GM21423 (cell line): ENCODE results near the gene EPB41L5.
"Not testable (repeated sequence)": the region's sequence is repeated elsewhere in the genome, so short reads cannot be mapped to it uniquely, and the experiment has no call there.

Experiments used
- ATAC-seq: cut with Tn5 transposase; IDR thresholded peaks from one replicate; pipeline ENCODE4 v1.9.1; 2021; ENCODE audit warnings: mild to moderate bottlenecking, moderate library complexity; ENCODE audit not compliant: unreplicated experiment

Gene EPB41L5

DNA sequence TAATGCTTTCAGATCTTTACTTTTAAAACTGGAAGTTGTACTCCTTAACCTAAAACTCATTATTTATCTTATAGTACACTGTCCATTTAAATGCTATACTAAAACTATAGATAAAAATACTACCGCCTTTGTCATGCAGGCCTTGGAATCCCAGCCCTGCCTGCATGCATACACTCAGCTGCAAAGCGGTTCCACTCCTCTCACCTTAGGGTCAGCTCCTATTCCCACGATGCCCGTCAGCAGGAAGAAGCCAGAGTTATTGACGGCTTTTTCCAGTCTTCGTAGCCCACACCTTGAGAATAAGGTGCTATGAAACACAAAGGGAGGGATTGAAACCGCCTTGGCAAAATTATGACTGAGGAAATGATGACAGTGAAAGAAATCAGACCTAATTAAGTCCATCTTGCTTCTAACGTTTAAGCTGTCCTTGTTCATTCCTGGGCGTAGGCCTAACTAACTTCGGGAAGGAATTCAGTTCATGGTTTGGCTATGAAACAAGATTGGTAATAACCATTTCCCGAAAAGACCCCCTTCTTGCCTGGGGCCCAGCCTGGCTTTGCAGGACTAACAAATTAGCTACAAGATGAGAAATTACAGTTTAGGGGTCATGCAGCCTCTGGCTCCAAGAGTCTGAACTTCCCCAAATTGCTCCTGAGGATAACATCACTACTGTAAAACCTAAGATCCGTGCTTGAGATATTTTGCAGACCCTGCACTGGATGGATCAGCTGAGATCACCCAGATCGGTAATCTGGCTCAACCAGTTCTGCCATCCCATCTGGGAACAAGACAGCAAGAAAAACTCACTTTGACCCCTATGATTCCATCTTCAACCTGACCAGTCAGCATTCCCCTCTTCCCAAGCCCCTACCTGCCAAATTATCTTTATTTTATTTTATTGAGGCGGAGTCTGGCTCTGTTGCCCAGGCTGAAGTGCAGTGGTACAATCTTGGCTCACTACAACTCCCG is 17.1 kb downstream of the EPB41L5 start:
- no peak for ATAC-seq

GRCh38 chr2:120032297-120032696 is 19.4 kb downstream of the EPB41L5 start:
- ATAC-seq = no peak

DNA sequence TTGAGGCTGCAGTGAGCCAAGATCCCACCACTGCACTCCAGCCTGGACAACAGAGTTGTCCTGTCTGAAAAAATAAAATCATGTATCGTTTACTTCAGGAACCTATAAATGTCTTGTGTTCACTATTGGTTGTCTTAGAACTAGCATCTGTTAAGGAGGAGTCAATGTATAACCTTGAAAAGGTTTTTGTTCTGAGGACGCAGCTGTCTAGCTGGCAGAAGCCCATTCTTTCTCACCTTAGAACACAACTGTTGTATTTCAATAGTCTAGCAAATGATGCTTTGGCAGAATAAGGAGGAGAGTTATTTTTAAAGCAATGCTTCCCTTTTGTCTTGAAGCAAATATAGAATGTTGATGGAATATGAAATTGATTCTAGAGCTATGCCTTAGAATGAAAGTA is 21.1 kb downstream of the EPB41L5 start:
- no peak for ATAC-seq

DNA sequence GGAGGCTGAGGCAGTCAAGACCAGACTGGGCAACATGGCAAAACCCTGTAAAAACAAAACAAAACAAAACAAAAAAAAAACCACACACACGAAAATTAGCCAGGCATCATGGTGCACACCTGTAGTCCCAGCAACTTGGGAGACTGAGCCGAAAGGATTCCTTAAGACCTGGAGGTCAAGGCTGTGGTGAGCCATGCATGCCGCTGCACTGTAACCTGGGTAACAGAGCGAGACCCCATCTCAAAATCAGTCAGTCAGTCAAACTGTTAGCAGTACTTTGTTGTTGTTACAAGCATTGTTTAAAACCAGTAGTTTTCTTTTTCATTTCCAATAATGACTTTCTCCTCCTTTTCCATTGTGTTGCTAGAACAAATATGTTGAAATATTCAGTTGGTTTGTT is 21.7 kb downstream of the EPB41L5 start:
- ATAC-seq = no peak

GRCh38 chr2:120036145-120036544 is 23.3 kb downstream of the EPB41L5 start:
- no peak for ATAC-seq

DNA sequence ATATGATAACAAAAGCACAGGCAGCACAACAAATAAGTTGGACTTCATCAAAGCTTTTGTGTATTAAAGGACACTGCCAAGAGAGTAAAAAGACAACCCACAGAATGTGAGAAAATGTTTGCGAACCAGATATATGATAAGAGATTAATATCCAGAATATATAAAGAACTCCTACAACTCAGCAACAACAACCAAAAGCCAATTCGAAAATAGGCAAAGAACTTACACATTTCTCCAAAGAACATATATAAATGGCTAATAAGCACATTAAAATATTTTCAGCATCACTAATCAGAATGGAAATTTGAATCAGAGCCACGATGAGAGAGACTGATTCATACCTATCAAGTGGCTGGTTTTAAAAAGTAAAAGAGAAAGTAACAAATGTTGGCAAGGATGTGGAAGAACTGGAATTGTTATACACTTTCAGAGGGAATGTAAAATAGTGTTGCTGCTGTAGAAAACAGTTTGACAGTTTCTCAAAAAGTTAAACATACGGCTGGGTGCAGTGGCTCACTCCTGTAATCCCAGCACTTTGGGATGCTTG is 25.2 kb downstream of the EPB41L5 start:
- ATAC-seq = no peak

DNA sequence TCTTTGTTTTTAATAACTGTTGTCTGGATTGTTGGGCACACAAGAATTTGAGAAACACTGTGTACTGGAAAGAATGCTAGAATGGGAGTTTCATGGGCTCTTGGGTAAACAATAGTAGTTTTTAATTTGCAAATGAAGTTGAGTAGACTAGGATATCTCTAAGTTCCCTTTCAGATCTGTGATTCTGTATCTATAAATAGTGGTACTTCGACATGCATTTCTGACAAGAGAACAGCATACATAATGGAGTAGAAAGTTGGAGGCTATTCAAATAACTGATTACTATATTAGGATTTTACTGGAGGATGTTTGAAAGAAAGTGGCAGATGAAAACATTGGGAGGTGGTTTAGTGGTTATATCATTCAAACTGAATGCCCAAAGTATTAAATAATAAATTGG is 29.5 kb downstream of the EPB41L5 start:
- ATAC-seq = no peak

DNA sequence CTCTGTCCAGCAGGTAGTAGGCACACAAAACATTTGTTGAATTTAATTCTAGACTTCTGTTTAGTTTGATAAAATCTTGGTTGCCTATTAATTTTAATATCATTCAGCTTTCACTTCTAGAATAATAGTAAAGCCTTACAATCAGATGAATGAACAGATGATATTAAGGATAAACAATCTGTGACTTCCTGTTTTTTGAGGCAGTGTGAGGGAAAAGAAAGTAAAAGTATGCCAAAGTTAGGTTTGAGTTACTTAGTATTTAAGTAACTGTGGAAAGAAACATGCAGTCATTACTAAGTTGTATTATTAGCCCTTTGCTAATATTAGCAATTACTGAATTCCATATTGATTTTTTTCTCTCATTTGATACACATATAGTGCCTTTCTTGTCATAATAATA is 31.5 kb downstream of the EPB41L5 start:
- ATAC-seq = no peak

GRCh38 chr2:120045775-120046174 is 32.9 kb downstream of the EPB41L5 start:
- not testable (repeated sequence) for ATAC-seq

DNA sequence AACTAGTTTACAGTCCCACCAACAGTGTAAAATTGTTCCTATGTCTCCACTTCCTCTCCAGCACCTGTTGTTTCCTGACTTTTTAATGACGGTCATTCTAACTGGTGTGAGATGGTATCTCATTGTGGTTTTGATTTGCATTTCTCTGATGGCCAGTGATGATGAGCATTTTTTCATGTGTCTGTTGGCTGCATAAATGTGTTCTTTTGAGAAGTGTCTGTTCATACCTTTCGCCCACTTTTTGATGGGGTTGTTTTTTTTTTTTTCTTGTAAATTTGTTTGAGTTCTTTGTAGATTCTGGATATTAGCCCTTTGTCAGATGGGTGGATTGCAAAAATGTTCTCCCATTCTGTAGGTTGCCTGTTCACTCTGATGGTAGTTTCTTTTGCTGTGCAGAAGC is 33.4 kb downstream of the EPB41L5 start:
- not testable (repeated sequence) for ATAC-seq

GRCh38 chr2:120052597-120052996 is 39.7 kb downstream of the EPB41L5 start:
- ATAC-seq = no peak

- no peak for ATAC-seq
Measured at GRCh38 chr2:120053891-120054290, 41.0 kb downstream of the EPB41L5 start.

DNA sequence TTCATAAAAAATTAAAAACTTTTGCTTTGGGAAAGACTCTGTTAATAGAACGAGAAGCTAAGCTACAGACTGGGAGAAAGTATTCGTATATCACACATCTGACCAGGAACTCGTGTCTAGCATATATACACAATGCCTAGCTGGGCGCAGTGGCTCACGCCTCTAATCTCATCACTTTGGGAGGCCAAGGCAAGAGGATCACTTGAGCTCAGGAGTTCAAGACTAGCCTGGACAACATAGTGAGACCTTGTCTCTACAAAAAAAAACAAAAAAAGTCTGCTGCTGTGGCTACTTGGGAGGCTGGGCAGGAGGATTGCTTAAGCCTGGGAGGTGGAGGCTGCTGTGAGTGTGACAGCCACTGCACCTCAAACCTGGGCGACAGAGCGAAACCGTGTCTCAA is 46.6 kb downstream of the EPB41L5 start:
- ATAC-seq = no peak

- no peak for ATAC-seq
Measured at GRCh38 chr2:120060088-120060623, 47.3 kb downstream of the EPB41L5 start.

DNA sequence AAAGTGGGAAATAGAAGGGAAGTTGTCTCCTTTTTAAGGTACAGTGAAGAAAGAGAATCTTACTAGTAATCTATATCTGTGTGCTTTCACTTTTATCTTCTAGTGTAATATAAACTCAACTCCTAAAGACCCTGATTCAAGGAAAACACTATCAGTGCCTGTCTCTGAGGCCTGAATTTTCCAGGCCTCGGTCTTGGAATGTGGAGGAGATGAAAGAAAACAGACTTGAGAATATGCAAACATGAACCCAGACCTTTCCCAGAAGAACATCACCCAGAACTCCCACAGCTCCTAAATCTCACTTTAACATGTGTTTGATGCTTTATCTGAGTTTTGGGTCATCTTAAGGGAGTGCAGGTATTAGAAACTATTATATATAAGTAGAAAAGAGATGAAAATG is 51.8 kb downstream of the EPB41L5 start:
- ATAC-seq = no peak

GRCh38 chr2:120066800-120067547 is 54.1 kb downstream of the EPB41L5 start:
- ATAC-seq = no peak

DNA sequence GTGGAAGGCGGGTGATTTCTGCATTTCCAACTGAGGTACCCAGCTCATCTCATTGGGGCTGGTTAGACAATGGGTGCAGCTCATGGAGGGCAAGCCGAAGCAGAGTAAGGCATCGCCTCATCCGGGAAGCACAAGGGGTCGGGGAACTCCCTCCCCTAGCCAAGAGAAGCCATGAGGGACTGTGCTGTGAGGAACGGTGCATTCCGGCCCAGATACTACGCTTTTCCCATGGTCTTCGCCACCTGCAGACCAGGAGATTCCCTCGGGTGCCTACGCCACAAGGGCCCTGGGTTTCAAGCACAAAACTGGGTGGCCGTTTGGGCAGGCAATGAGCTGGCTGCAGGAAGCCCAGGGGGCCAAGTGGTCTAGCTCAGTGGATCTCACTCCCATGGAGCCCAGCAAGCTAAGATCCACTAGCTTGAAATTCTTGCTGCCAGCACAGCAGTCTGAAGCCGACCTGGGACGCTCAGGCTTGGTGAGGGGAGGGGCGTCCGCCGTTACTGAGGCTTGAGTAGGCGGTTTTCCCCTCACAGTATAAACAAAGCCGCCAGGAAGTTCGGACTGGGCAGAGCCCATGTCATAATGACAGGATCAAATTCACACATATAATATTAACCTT is 55.3 kb downstream of the EPB41L5 start:
- not testable (repeated sequence) for ATAC-seq

DNA sequence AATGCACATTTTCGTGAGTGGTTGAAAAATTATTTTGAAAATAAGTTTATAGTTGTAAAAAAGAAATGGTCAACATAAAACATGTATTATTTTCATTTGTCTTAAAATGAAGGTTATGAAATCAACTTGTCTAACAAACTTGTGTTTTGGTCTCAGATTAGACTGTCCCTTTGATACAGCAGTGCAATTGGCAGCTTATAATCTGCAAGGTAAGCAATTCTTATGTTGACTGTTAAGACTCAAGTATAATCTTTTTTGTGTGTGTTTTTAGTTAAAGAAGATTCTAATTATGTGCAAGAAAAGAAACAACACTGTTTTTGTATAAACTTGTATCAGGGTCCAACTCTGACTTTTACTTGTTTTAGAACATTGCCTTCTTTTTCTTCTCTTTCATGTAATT is 62.7 kb downstream of the EPB41L5 start:
- ATAC-seq = no peak

- no peak for ATAC-seq
Measured at GRCh38 chr2:120077896-120078295, 65.0 kb downstream of the EPB41L5 start.

- ATAC-seq = no peak
Measured at GRCh38 chr2:120079647-120080046, 66.8 kb downstream of the EPB41L5 start.

DNA sequence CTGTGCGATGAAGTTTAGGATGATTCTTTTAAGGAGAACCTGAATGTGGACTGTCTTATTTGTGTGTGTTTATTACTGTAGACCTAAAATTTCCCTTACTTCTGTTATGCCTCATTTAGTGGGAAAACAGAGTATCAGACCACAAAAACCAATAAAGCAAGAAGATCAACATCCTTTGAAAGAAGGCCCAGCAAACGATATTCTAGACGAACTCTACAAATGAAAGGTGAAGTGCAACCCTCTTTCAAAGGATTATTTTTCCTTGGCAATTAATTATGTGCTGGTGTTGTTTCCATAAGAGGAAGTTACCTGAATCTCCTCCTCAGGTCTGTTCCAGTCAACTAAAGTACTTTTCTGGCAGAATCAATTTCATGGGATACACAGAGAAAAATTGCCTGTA is 78.6 kb downstream of the EPB41L5 start:
- ATAC-seq = no peak
